ENCODE measurements around the gene COBL.

The COBL gene

GRCh38 chr7:51038573-51038972 lies 278.0 kb downstream of the COBL start:
- DNase-seq, result no peak

- DNase-seq, result no peak
Measured at GRCh38 chr7:51035716-51036115, 280.9 kb downstream of the COBL start.

- no peak for DNase-seq
Measured at GRCh38 chr7:51034521-51035264, 281.9 kb downstream of the COBL start.

GRCh38 chr7:51033727-51034520 lies 282.7 kb downstream of the COBL start:
- DNase-seq, result no peak

GRCh38 chr7:51031791-51032515 lies 284.7 kb downstream of the COBL start:
- no peak for DNase-seq

- DNase-seq, result no peak
Measured at GRCh38 chr7:51031216-51031615, 285.4 kb downstream of the COBL start.

- DNase-seq, result no peak
Measured at GRCh38 chr7:51029701-51030191, 286.9 kb downstream of the COBL start.

GRCh38 chr7:51029131-51029530 lies 287.5 kb downstream of the COBL start:
- no peak for DNase-seq

- DNase-seq, result no peak
Measured at GRCh38 chr7:51027935-51028830, 288.4 kb downstream of the COBL start.

GRCh38 chr7:51027106-51027934 lies 289.3 kb downstream of the COBL start:
- DNase-seq, result no peak

GRCh38 chr7:51026341-51026740 lies 290.3 kb downstream of the COBL start:
- DNase-seq, result no peak

- no peak for DNase-seq
Measured at GRCh38 chr7:51025668-51026067, 290.9 kb downstream of the COBL start.

GRCh38 chr7:51024867-51025266 lies 291.7 kb downstream of the COBL start:
- DNase-seq, result no peak

- DNase-seq, result no peak
Measured at GRCh38 chr7:51023547-51023946, 293.1 kb downstream of the COBL start.

GRCh38 chr7:51022821-51023220 lies 293.8 kb downstream of the COBL start:
- DNase-seq, result no peak

GRCh38 chr7:51021906-51022570 lies 294.6 kb downstream of the COBL start:
- DNase-seq, result no peak

- no peak for DNase-seq
Measured at GRCh38 chr7:51020944-51021343, 295.7 kb downstream of the COBL start.

- no peak for DNase-seq
Measured at GRCh38 chr7:51019891-51020870, 296.4 kb downstream of the COBL start.

GRCh38 chr7:51019191-51019844 lies 297.3 kb downstream of the COBL start:
- no peak for DNase-seq

Data from left hindlimb (tissue), 1 donor.